Transverse colon (tissue), 3 donors: Measurements from ENCODE around the gene ADAM11.
A peak's percentile ranks its signal among the peaks of the same experiment; 100 is the strongest.

Source experiments
- CTCF ChIP-seq, 5 experiments: fragments of 200-600 bp in 3 of 5; fragments of 450-650 bp in 2 of 5; sonication (generic) in 3 of 5; IDR thresholded peaks; 1 replicate in 2 of 5; 2 replicates in 3 of 5; pipeline ENCODE4 v1.5.1; 2016 to 2017; ENCODE audit warnings: antibody characterized with exemption in 5 of 5, inconsistent platforms in 3 of 5, mild to moderate bottlenecking in 2 of 5, moderate library complexity in 1 of 5
- POLR2A ChIP-seq: fragments of 450-650 bp; IDR thresholded peaks from one replicate; pipeline ENCODE4 v1.6.1; 2016; ENCODE audit warnings: antibody characterized with exemption, mild to moderate bottlenecking, moderate library complexity

GRCh38 chr17:44775136-44775837 is 16.5 kb downstream of the ADAM11 start:
- TF ChIP-seq POLR2A (no peak), CTCF (IDR thresholded peaks at IDR 0.05) (peak in 2 of 5 experiments; percentile 7 to 16)
